SU-DHL-6 (cell line): ENCODE measurements around the gene CPPED1.
A peak's percentile ranks its signal among the peaks of the same experiment; 100 is the strongest.
"Not testable (repeated sequence)": the region's sequence is repeated elsewhere in the genome, so short reads cannot be mapped to it uniquely, and the experiment has no call there.

Experiments
- H2AFZ ChIP-seq: fragments of 200-600 bp; sonication (generic); 2 replicates; pipeline ENCODE4 v1.6.1; 2014; ENCODE audit warnings: low read depth, mild to moderate bottlenecking, moderate library complexity, mixed read lengths, antibody characterized with exemption, low read length; ENCODE audit not compliant: severe bottlenecking
- H3F3A ChIP-seq: fragments of 200-600 bp; shearing (Covaris generic); 2 replicates; pipeline ENCODE4 v1.6.0; 2016; ENCODE audit warnings: antibody characterized with exemption, mild to moderate bottlenecking; ENCODE audit not compliant: insufficient read depth
- H3K27ac ChIP-seq: fragments of 200-600 bp; sonication (generic); 2 replicates; pipeline ENCODE4 v1.5.1; 2016; ENCODE audit warnings: low read depth, mild to moderate bottlenecking, low read length, moderate library complexity, mixed read lengths
- H3K27me3 ChIP-seq: fragments of 200-600 bp; sonication (generic), shearing (Covaris generic); 2 replicates; pipeline ENCODE4 v1.6.0; 2014; ENCODE audit warnings: mild to moderate bottlenecking, low read length
- H3K36me3 ChIP-seq: fragments of 200-600 bp; sonication (generic); 2 replicates; pipeline ENCODE4 v1.6.1; 2014; ENCODE audit warnings: mild to moderate bottlenecking, low read length, mixed read lengths
- H3K4me2 ChIP-seq: fragments of 300-600, 200-600 bp; shearing (Covaris generic), sonication (generic); 2 replicates; pipeline ENCODE4 v1.6.0; 2014; ENCODE audit warnings: low read length, low read depth, mild to moderate bottlenecking; ENCODE audit not compliant: poor library complexity, severe bottlenecking
- H3K4me3 ChIP-seq: fragments of 200-600 bp; sonication (generic); 2 replicates; pipeline ENCODE4 v1.5.1; 2014; ENCODE audit warnings: antibody characterized with exemption, low read length, mild to moderate bottlenecking, mixed read lengths; ENCODE audit not compliant: insufficient read depth, poor library complexity, severe bottlenecking
- H3K79me2 ChIP-seq: fragments of 200-600 bp; sonication (generic); 2 replicates; pipeline ENCODE4 v1.6.1; 2014; ENCODE audit warnings: mild to moderate bottlenecking, low read length, moderate library complexity; ENCODE audit not compliant: insufficient read depth
- H3K9ac ChIP-seq: fragments of 200-600 bp; sonication (generic); 2 replicates; pipeline ENCODE4 v1.7.0; 2014; ENCODE audit warnings: mild to moderate bottlenecking, low read length
- H3K9me2 ChIP-seq: fragments of 200-600 bp; sonication (generic); replicated peaks from 2 replicates; pipeline ENCODE4 v1.6.1; 2014; ENCODE audit warnings: low read length; ENCODE audit not compliant: insufficient read depth
- H3K9me3 ChIP-seq: fragments of 200-600 bp; sonication (generic); 2 replicates; pipeline ENCODE4 v1.6.1; 2014; ENCODE audit warnings: low read length, mixed read lengths; ENCODE audit not compliant: insufficient read depth
- H4K20me1 ChIP-seq: fragments of 200-600 bp; sonication (generic); 2 replicates; pipeline ENCODE4 v1.6.1; 2014; ENCODE audit warnings: low read depth, mild to moderate bottlenecking, antibody characterized with exemption, low read length, moderate library complexity, mixed read lengths
- EZH2phosphoT487 ChIP-seq: fragments of 200-600 bp; sonication (generic), shearing (Covaris generic); conservative IDR thresholded peaks from 2 replicates; pipeline ENCODE4 v1.6.1; 2018; ENCODE audit warnings: mild to moderate bottlenecking, antibody characterized with exemption, low read length, moderate library complexity, mixed read lengths
- TF ChIP-seq, protein P1 (sequence below): fragments of 200-600 bp; sonication (generic); IDR thresholded peaks from one replicate; pipeline ENCODE4 v1.5.1; 2017; ENCODE audit warnings: antibody characterized with exemption, mild to moderate bottlenecking, low read length, moderate library complexity; ENCODE audit not compliant: insufficient read depth, poor library complexity, severe bottlenecking

Gene CPPED1

DNA sequence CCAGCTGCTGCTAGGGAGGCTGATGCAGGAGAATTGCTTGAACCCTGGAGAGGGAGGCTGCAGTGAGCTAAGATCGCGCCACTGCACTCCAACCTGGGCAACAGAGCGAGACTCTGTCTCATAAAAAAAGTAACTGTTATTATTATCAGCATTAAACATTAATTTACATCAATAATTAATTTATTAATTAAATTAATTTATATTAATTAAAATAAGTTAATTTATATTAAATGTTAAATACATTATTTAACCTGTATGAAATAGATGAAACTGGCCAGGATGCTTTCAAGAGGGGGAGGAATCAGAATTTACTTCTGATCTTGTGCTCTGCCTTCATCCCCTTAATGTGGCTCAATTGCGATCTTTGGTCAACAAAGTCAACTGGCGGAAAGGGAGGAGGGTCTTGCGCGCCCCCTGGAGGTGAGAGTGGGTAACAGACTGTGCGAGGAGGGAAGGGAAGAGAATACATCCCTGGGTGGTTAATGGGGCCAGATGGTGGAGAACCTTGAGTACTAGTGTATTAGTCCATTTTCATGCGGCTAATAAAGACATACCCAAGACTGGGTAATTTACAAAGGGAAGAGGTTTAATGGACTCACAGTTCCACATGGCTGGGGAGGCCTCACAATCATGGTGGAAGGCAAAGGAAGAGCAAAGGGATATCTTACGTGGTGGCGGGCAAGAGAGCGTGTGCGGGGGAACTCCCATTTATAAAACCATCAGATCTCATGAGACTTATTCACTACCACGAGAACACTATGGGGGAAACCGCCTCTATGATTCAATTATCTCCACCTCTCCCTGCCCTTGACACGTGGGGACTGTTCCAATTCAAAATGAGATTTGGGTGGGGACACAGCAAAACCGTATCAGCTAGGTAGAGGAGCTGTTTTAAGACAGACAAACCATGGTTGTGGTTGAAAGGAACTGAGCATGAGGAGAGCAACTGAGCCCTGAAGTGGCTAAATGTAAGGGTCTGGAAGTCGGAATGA is 15.7 kb upstream of the CPPED1 start:
- H3F3A ChIP-seq = no peaks in the 10 kb centered on the region
- no peak overlapping the region for H3K4me2 ChIP-seq
- H4K20me1 ChIP-seq = no peaks in the 10 kb centered on the region
- TF ChIP-seq, protein P1, sequence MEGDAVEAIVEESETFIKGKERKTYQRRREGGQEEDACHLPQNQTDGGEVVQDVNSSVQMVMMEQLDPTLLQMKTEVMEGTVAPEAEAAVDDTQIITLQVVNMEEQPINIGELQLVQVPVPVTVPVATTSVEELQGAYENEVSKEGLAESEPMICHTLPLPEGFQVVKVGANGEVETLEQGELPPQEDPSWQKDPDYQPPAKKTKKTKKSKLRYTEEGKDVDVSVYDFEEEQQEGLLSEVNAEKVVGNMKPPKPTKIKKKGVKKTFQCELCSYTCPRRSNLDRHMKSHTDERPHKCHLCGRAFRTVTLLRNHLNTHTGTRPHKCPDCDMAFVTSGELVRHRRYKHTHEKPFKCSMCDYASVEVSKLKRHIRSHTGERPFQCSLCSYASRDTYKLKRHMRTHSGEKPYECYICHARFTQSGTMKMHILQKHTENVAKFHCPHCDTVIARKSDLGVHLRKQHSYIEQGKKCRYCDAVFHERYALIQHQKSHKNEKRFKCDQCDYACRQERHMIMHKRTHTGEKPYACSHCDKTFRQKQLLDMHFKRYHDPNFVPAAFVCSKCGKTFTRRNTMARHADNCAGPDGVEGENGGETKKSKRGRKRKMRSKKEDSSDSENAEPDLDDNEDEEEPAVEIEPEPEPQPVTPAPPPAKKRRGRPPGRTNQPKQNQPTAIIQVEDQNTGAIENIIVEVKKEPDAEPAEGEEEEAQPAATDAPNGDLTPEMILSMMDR = peak; percentile 83
- no peak for TF ChIP-seq EZH2phosphoT487
- H2AFZ ChIP-seq = no peak overlapping the region
- H3K27ac ChIP-seq = no peak overlapping the region
- H3K36me3 ChIP-seq = no peaks in the 10 kb centered on the region
- no peaks in the 10 kb centered on the region for H3K9me3 ChIP-seq
- H3K9ac ChIP-seq = no peak overlapping the region
- H3K4me3 ChIP-seq = no peak overlapping the region
- no peaks in the 10 kb centered on the region for H3K27me3 ChIP-seq
- no peaks in the 10 kb centered on the region for H3K9me2 ChIP-seq
- no peaks in the 10 kb centered on the region for H3K79me2 ChIP-seq

DNA sequence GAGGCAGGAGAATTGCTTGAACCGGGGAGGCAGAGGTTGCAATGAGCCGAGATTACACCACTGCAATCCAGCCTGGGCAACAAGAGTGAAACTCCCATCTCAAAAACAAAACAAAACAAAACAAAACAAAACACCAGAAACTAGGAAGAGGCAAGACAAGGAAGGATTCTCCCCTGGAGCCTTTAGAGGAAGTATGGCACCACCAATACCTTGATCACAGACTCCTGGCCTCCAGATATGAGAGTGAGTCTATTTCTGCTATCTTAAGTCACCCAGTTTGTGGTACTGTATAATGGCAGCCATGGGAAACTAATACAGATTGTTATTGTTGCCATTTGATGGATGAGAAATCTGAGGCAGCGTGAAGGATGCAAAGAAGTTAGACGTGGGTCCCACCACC is 14.6 kb upstream of the CPPED1 start:
- Histone ChIP-seq H3K9me2 (no peaks in the 10 kb centered on the region), H3K4me2 (no peak overlapping the region), H3K4me3 (no peak overlapping the region), H3K36me3 (no peaks in the 10 kb centered on the region), H3K27me3 (no peaks in the 10 kb centered on the region), H3K79me2 (no peaks in the 10 kb centered on the region), H3K9ac (no peak overlapping the region), H2AFZ (no peak overlapping the region), H3K27ac (no peak overlapping the region), H4K20me1 (no peaks in the 10 kb centered on the region), H3K9me3 (no peaks in the 10 kb centered on the region), H3F3A (no peaks in the 10 kb centered on the region)
- TF ChIP-seq, protein P1 = no peak
- no peak for TF ChIP-seq EZH2phosphoT487

DNA sequence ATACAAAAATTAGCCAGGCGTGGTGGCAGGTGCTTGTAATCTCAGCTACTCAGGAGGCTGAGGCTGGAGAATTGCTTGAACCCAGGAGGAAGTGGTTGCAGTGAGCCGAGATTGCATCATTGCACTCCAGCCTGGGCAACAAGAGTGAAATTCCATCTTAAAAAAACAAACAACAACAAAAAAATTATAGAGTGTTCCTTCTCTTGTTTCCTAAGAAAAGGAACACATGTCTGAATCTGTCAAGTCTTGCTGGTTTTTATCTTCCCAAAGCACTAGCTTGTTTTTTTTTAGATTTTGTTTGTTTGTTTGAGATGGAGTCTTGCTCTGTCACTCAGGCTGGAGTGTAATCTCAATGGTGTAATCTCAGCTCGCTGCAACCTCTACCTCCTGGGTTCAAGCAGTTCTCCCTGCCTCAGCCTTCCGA is 13.1 kb upstream of the CPPED1 start:
- H4K20me1 ChIP-seq, H3K27me3 ChIP-seq, H3K9me3 ChIP-seq, H3K9ac ChIP-seq, H3K4me3 ChIP-seq, H3K9me2 ChIP-seq, H3K79me2 ChIP-seq, H3F3A ChIP-seq, H3K27ac ChIP-seq, H2AFZ ChIP-seq, H3K36me3 ChIP-seq, H3K4me2 ChIP-seq: not testable (repeated sequence)

DNA sequence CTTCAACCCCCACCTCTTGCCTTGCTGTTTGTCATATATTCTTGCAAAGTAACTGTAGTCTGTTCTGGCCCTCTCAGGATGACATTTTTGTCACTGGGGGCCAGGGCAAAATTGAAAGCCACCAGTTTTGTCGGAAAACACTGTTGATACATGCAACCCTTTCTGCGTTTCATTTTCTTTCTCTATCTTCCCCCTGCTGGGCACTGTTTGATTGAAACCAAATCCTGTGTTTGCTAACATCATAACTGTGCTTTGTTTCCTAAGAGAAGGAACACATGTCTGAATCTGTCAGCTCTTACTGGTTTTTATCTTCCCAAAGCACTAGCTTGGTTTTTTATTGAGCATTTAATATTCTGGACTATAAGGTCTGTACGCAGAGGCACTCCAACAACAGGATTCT is 11.7 kb upstream of the CPPED1 start:
- Histone ChIP-seq H3F3A (no peaks in the 10 kb centered on the region), H3K4me3 (no peak overlapping the region), H3K9me2 (no peaks in the 10 kb centered on the region), H3K27ac (no peak overlapping the region), H3K36me3 (no peaks in the 10 kb centered on the region), H4K20me1 (no peaks in the 10 kb centered on the region), H3K27me3 (no peaks in the 10 kb centered on the region), H3K9ac (no peak overlapping the region), H2AFZ (no peak overlapping the region), H3K9me3 (no peaks in the 10 kb centered on the region), H3K79me2 (no peaks in the 10 kb centered on the region), H3K4me2 (no peak overlapping the region)
- TF ChIP-seq, protein P1 = no peak
- no peak for TF ChIP-seq EZH2phosphoT487

GRCh38 chr16:12813734-12814133 is 10.0 kb upstream of the CPPED1 start:
- not testable (repeated sequence) for H3K9me2 ChIP-seq, H3K9me3 ChIP-seq, H3F3A ChIP-seq, H3K27me3 ChIP-seq, H4K20me1 ChIP-seq, H3K4me3 ChIP-seq, H3K27ac ChIP-seq, H3K4me2 ChIP-seq, H2AFZ ChIP-seq, H3K9ac ChIP-seq, H3K36me3 ChIP-seq, H3K79me2 ChIP-seq

DNA sequence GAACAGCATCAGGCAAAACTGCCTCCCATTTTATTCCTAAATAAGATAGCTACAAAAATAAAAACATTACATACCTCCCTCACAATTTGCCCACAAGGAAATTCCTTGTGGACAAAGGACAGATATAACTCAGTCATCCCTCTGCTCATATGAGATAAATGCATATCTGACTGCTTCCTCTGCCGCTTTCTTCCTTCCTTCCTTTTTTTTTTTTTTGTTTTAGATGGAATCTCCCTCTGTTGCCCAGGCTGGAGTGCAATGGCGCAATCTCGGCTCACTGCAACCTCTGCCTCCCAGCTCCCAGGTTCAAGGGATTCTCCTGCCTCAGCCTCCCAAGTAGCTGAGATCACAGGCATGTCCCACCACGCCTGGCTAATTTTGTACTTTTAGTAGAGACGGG is 9.6 kb upstream of the CPPED1 start:
- H4K20me1 ChIP-seq, H3K27ac ChIP-seq, H3K79me2 ChIP-seq, H3K4me3 ChIP-seq, H3K4me2 ChIP-seq, H2AFZ ChIP-seq, H3K36me3 ChIP-seq, H3F3A ChIP-seq, H3K27me3 ChIP-seq, H3K9me2 ChIP-seq, H3K9me3 ChIP-seq, H3K9ac ChIP-seq: not testable (repeated sequence)
